H9 (cell line): Measurements from ENCODE around the gene ZMYND8. TPM values are rescaled to one million over a fixed set of nuclear protein-coding genes. Genes with fewer than 3 reads are reported as not detected.

Source experiments
- DNase-seq: peaks from one replicate; pipeline ENCODE4 v3.0.0-alpha.2; 2017
- H2AFZ ChIP-seq: one replicate; pipeline ENCODE4 v1.6.1; 2013; ENCODE audit warnings: mild to moderate bottlenecking, low read length, control low read depth, moderate library complexity
- H2AK5ac ChIP-seq: 2 replicates; pipeline ENCODE4 v1.6.1; 2013; ENCODE audit warnings: low read length, control low read depth, mixed read lengths; ENCODE audit not compliant: insufficient read length
- H2BK120ac ChIP-seq: one replicate; pipeline ENCODE4 v1.6.1; 2013; ENCODE audit warnings: low read depth, mild to moderate bottlenecking, low read length, control low read depth, inconsistent platforms; ENCODE audit not compliant: poor library complexity, severe bottlenecking
- H2BK12ac ChIP-seq: 2 replicates; pipeline ENCODE4 v1.6.1; 2013; ENCODE audit warnings: low read length, control low read depth, mixed read lengths, low read depth; ENCODE audit not compliant: insufficient read length
- H2BK15ac ChIP-seq: 2 replicates; pipeline ENCODE4 v1.6.1; 2013; ENCODE audit warnings: low read depth, low read length, control low read depth
- H2BK20ac ChIP-seq: one replicate; pipeline ENCODE4 v1.6.1; 2013; ENCODE audit warnings: low read depth, mild to moderate bottlenecking, low read length, control low read depth, inconsistent platforms; ENCODE audit not compliant: poor library complexity, severe bottlenecking
- H2BK5ac ChIP-seq: 2 replicates; pipeline ENCODE4 v1.6.1; 2013; ENCODE audit warnings: low read length, control low read depth, mixed read lengths; ENCODE audit not compliant: insufficient read length
- H3K14ac ChIP-seq: 2 replicates; pipeline ENCODE4 v1.6.1; 2013; ENCODE audit warnings: low read length, control low read depth; ENCODE audit not compliant: insufficient read depth
- H3K18ac ChIP-seq: 2 replicates; pipeline ENCODE4 v1.6.1; 2013; ENCODE audit warnings: low read depth, mild to moderate bottlenecking, mixed read lengths, low read length, control low read depth; ENCODE audit not compliant: insufficient read length
- H3K23ac ChIP-seq: 2 replicates; pipeline ENCODE4 v1.6.1; 2013; ENCODE audit warnings: low read length, control low read depth, mixed read lengths, low read depth; ENCODE audit not compliant: insufficient read length
- H3K23me2 ChIP-seq: 2 replicates; pipeline ENCODE4 v1.6.1; 2013; ENCODE audit warnings: low read depth, mild to moderate bottlenecking, mixed read lengths, low read length, control low read depth; ENCODE audit not compliant: insufficient read length, poor library complexity, severe bottlenecking
- H3K27ac ChIP-seq: 2 replicates; pipeline ENCODE4 v1.5.1; 2013; ENCODE audit warnings: low read length, control low read depth, mixed read lengths, low read depth; ENCODE audit not compliant: insufficient read length
- H3K27me3 ChIP-seq: 2 replicates; pipeline ENCODE4 v1.6.1; 2013; ENCODE audit warnings: low read length, control low read depth, inconsistent platforms; ENCODE audit not compliant: insufficient read depth
- H3K4ac ChIP-seq: 2 replicates; pipeline ENCODE4 v1.6.1; 2013; ENCODE audit warnings: low read depth, mild to moderate bottlenecking, control low read depth, inconsistent platforms, low read length, moderate library complexity
- H3K4me1 ChIP-seq: 2 replicates; pipeline ENCODE4 v1.6.1; 2013; ENCODE audit warnings: low read length, control low read depth, inconsistent platforms; ENCODE audit not compliant: insufficient read depth
- H3K4me2 ChIP-seq: 2 replicates; pipeline ENCODE4 v1.6.1; 2013; ENCODE audit warnings: low read length, control low read depth, mixed read lengths; ENCODE audit not compliant: insufficient read length, insufficient read depth
- H3K56ac ChIP-seq: 2 replicates; pipeline ENCODE4 v1.6.1; 2013; ENCODE audit warnings: low read depth, mild to moderate bottlenecking, mixed read lengths, low read length, control low read depth; ENCODE audit not compliant: insufficient read length
- H3K79me1 ChIP-seq: 2 replicates; pipeline ENCODE4 v1.6.1; 2013; ENCODE audit warnings: low read depth, mild to moderate bottlenecking, moderate library complexity, low read length, control low read depth, inconsistent platforms; ENCODE audit not compliant: insufficient read depth, poor library complexity, severe bottlenecking
- H3K79me2 ChIP-seq: 2 replicates; pipeline ENCODE4 v1.6.1; 2013; ENCODE audit warnings: low read length, control low read depth, inconsistent platforms; ENCODE audit not compliant: insufficient read depth
- H3K9ac ChIP-seq: 2 replicates; pipeline ENCODE4 v1.6.1; 2013; ENCODE audit warnings: low read length, control low read depth, mixed read lengths; ENCODE audit not compliant: insufficient read length; ENCODE audit errors: extremely low read depth
- H3K9me3 ChIP-seq: one replicate; pipeline ENCODE4 v1.6.1; 2013; ENCODE audit warnings: low read depth, low read length, inconsistent platforms; ENCODE audit not compliant: control insufficient read depth
- H3T11ph ChIP-seq: one replicate; pipeline ENCODE4 v1.6.1; 2013; ENCODE audit warnings: mild to moderate bottlenecking, low read length, control low read depth, inconsistent platforms
- H4K20me1 ChIP-seq: one replicate; pipeline ENCODE4 v1.6.1; 2013; ENCODE audit not compliant: control insufficient read depth, insufficient read length, insufficient read depth
- H4K5ac ChIP-seq: 2 replicates; pipeline ENCODE4 v1.6.1; 2013; ENCODE audit warnings: low read depth, mild to moderate bottlenecking, mixed read lengths, low read length, control low read depth; ENCODE audit not compliant: insufficient read length
- H4K8ac ChIP-seq: replicated peaks from 2 replicates; pipeline ENCODE4 v1.6.1; 2013; ENCODE audit warnings: low read length, control low read depth, mixed read lengths, low read depth; ENCODE audit not compliant: insufficient read length
- H4K91ac ChIP-seq: 2 replicates; pipeline ENCODE4 v1.6.1; 2013; ENCODE audit warnings: low read depth, mild to moderate bottlenecking, moderate library complexity, mixed read lengths, low read length, control low read depth; ENCODE audit not compliant: insufficient read length
- H3K27ac Mint-ChIP-seq, 3 experiments: 2 replicates in 2 of 3; 3 replicates in 1 of 3; pipeline ENCODE4 v1.8.0; 2020 to 2021; ENCODE audit warnings: mixed read lengths in 3 of 3, mild to moderate bottlenecking in 1 of 3, moderate library complexity in 1 of 3
- H3K27me3 Mint-ChIP-seq: 2 replicates; pipeline ENCODE4 v1.8.0; 2021; ENCODE audit warnings: low read depth, mild to moderate bottlenecking, moderate library complexity, mixed read lengths
- H3K36me3 Mint-ChIP-seq, 3 experiments: 2 replicates in 2 of 3; 3 replicates in 1 of 3; pipeline ENCODE4 v1.8.0; 2020 to 2021; ENCODE audit warnings: low read depth in 3 of 3, mixed read lengths in 3 of 3; ENCODE audit not compliant: insufficient read depth in 1 of 3
- H3K4me1 Mint-ChIP-seq, 2 experiments: 2 replicates each; pipeline ENCODE4 v1.8.0; 2020; ENCODE audit warnings: mixed read lengths in 2 of 2
- H3K4me3 Mint-ChIP-seq, 2 experiments: 2 replicates in 1 of 2; 3 replicates in 1 of 2; pipeline ENCODE4 v1.8.0; 2020 to 2021; ENCODE audit warnings: mild to moderate bottlenecking in 2 of 2, mixed read lengths in 2 of 2, moderate library complexity in 1 of 2
- H3K9me3 Mint-ChIP-seq, 2 experiments: 2 replicates in 1 of 2; 3 replicates in 1 of 2; pipeline ENCODE4 v1.8.0; 2020; ENCODE audit warnings: mild to moderate bottlenecking in 2 of 2, mixed read lengths in 2 of 2, moderate library complexity in 1 of 2
- WGBS: extraction: QIAGEN DNeasy Blood & Tissue Kit; methylation state at CpG from one replicate; pipeline ENCODE4 v1.1.7; 2013; ENCODE audit warnings: missing lambda C conversion rate, low lambda C conversion rate, mixed read lengths; ENCODE audit not compliant: insufficient read length; ENCODE audit errors: extremely low coverage; 5-methylcytosine and 5-hydroxymethylcytosine counted together
- total RNA-seq: library from RNA; stranded (reverse); gene quantifications from 2 replicates; pipeline ENCODE4 v1.2.1, GENCODE V29; 2021
- TF ChIP-seq, protein P1 (sequence below): fragments of 200-600 bp; sonication (generic); conservative IDR thresholded peaks from 3 replicates; pipeline ENCODE4 v1.8.0; 2021; ENCODE audit warnings: antibody characterized with exemption, mild to moderate bottlenecking

The ZMYND8 gene
- total RNA-seq, 1 experiment from 2014 or later = 158 TPM

GRCh38 chr20:47232518-47232917 lies 124.0 kb downstream of the ZMYND8 start:
- Histone ChIP-seq H3K79me2 (no peaks in the 10 kb centered on the region), H3K18ac (no peak overlapping the region), H2BK15ac (no peak overlapping the region), H3K14ac (no peak overlapping the region), H4K20me1 (no peaks in the 10 kb centered on the region), H2BK120ac (no peak overlapping the region), H4K5ac (no peak overlapping the region), H3K23me2 (no peaks in the 10 kb centered on the region), H2AFZ (no peak overlapping the region), H2BK20ac (no peak overlapping the region), H3K4me2 (no peak overlapping the region), H3K4me1 (no peaks in the 10 kb centered on the region), H4K8ac (no peak overlapping the region), H2BK5ac (no peak overlapping the region), H2AK5ac (no peak overlapping the region), H3K27me3 (no peaks in the 10 kb centered on the region), H3K9me3 (no peaks in the 10 kb centered on the region), H3K79me1 (no peaks in the 10 kb centered on the region), H2BK12ac (no peak overlapping the region), H3T11ph (no peak overlapping the region), H3K56ac (no peak overlapping the region), H4K91ac (no peak overlapping the region), H3K23ac (no peak overlapping the region), H3K9ac (no peak overlapping the region), H3K27ac (no peak overlapping the region), H3K4ac (no peak overlapping the region)
- no peaks in the 10 kb centered on the region for H3K27me3 Mint-ChIP-seq
- H3K27ac Mint-ChIP-seq = peak overlapping the region; percentile 38 to 92 (median 44); a peak in 3 of 7 replicates
- TF ChIP-seq, protein P1, sequence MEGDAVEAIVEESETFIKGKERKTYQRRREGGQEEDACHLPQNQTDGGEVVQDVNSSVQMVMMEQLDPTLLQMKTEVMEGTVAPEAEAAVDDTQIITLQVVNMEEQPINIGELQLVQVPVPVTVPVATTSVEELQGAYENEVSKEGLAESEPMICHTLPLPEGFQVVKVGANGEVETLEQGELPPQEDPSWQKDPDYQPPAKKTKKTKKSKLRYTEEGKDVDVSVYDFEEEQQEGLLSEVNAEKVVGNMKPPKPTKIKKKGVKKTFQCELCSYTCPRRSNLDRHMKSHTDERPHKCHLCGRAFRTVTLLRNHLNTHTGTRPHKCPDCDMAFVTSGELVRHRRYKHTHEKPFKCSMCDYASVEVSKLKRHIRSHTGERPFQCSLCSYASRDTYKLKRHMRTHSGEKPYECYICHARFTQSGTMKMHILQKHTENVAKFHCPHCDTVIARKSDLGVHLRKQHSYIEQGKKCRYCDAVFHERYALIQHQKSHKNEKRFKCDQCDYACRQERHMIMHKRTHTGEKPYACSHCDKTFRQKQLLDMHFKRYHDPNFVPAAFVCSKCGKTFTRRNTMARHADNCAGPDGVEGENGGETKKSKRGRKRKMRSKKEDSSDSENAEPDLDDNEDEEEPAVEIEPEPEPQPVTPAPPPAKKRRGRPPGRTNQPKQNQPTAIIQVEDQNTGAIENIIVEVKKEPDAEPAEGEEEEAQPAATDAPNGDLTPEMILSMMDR = no peak
- WGBS = no CpG with 5 or more reads among the region's 3 CpGs
- H3K4me3 Mint-ChIP-seq = no peak overlapping the region
- H3K9me3 Mint-ChIP-seq = no peaks in the 10 kb centered on the region
- peaks cover 57 to 92% (median 83%) of the 10 kb centered on the region in 3 experiments for H3K36me3 Mint-ChIP-seq
- H3K4me1 Mint-ChIP-seq = peaks cover 9 to 28% of the 10 kb centered on the region in 2 experiments
- no peak for DNase-seq
